ENCODE measurements around the gene SLC39A11.
"Not testable (repeated sequence)": the region's sequence is repeated elsewhere in the genome, so short reads cannot be mapped to it uniquely, and the experiment has no call there.

- TF ChIP-seq CTCF, POLR2A (IDR thresholded peaks at IDR 0.05): not testable (repeated sequence)
Measured at GRCh38 chr17:72761893-72762575, 330.5 kb downstream of the SLC39A11 start.

Measured in body of pancreas (tissue), 4 donors.